Muscle layer of colon (tissue), 2 donors: ENCODE measurements around the gene TMEM259.

Source experiments
- H3K27ac ChIP-seq: one replicate; pipeline ENCODE4 v1.7.0; 2013; ENCODE audit warnings: low read depth, mild to moderate bottlenecking, low read length, moderate library complexity
- H3K27me3 ChIP-seq, 2 donors: one replicate each; pipeline ENCODE4 v1.7.0; 2013; ENCODE audit warnings: low read length in 2 of 2, mild to moderate bottlenecking in 2 of 2; ENCODE audit not compliant: insufficient read depth in 2 of 2, control insufficient read depth in 1 of 2
- H3K36me3 ChIP-seq: one replicate; pipeline ENCODE4 v1.7.0; 2013; ENCODE audit warnings: mild to moderate bottlenecking, low read length; ENCODE audit not compliant: insufficient read depth
- H3K4me1 ChIP-seq: one replicate; pipeline ENCODE4 v1.7.0; 2013; ENCODE audit warnings: mild to moderate bottlenecking, low read length; ENCODE audit not compliant: insufficient read depth
- H3K4me3 ChIP-seq, 2 donors: one replicate each; pipeline ENCODE4 v1.7.0; 2013; ENCODE audit warnings: low read length in 2 of 2, low read depth in 1 of 2, mild to moderate bottlenecking in 1 of 2, moderate library complexity in 1 of 2
- H3K9ac ChIP-seq: one replicate; pipeline ENCODE4 v1.7.0; 2013; ENCODE audit warnings: low read length
- H3K9me3 ChIP-seq: one replicate; pipeline ENCODE4 v1.7.0; 2013; ENCODE audit warnings: mild to moderate bottlenecking, low read length
- donor health status: abdominal sarcoma.
- donor health status: Adenocarcinoma of cecum.

TMEM259 gene

DNA sequence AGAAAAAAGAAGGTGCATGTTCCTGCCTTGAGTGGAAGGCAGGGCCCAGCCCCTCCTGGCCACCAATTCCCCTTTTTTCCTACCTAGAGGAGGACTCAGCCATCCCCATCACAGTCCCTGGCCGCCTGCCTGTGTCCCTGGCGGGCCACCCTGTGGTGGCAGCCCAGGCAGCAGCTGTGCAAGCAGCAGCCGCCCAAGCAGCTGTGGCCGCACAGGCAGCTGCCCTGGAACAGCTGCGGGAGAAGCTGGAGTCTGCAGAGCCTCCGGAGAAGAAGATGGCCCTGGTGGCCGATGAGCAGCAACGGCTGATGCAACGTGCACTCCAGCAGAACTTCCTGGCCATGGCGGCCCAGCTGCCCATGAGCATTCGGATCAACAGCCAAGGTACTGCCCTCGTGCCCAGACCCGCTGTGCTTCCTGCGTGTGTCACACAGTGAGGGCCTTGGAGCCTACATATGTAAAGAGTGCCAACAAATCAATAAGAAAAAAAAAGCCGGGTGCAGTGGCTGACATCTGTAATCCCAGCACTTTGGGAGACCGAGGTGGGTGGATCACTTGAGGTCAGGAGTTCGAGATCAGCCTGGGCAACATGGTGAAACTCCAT is 54.3 kb downstream of the TMEM259 start:
- no peaks in the 10 kb centered on the region for H3K27me3 ChIP-seq
- H3K27ac ChIP-seq: no peak overlapping the region
- peaks cover 25% of the 10 kb centered on the region for H3K36me3 ChIP-seq
- H3K9ac ChIP-seq: no peak overlapping the region
- H3K4me1 ChIP-seq: no peaks in the 10 kb centered on the region
- H3K4me3 ChIP-seq: no peak overlapping the region
- H3K9me3 ChIP-seq: peaks cover 7% of the 10 kb centered on the region

DNA sequence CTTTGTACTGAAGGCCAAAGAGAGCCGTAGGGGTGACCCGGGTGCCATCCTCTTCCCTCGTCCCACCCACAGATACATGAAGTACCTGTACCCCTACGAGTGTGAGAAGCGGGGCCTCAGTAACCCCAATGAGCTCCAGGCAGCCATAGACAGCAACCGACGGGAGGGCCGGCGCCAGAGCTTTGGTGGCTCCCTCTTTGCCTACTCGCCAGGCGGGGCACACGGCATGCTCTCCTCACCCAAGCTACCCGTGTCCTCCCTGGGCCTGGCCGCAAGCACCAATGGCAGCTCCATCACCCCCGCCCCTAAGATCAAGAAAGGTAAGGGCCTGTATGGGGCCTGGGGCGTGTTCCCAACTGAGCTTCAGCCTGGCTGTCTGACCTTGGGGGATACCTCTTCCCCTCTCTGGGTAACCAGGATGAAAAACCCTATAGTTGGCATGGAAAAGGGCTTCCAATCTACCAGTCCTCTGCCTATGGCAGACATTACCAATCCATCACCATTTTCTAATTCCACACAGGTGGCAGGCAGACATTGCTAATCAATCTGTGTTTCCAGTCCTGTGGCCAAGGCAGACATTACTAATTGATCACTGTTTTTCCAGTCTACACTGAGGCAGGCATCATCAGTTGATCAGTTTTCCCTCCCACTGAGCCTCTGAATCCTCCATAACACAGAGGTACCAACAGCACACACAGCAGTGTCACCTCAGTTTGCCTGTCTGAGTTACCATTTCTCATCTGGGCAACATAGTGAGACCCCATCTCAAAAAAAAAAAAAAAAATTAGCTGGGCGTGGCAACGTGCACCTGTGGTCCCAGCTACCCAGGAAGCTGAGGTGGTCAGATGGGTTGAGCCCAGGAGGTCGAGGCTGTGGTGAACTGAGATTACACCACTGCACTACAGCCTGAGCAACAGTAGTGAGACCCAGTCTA is 55.9 kb downstream of the TMEM259 start:
- H3K9me3 ChIP-seq: no peaks in the 10 kb centered on the region
- no peaks in the 10 kb centered on the region for H3K4me1 ChIP-seq
- H3K27me3 ChIP-seq: no peaks in the 10 kb centered on the region
- H3K4me3 ChIP-seq: no peak overlapping the region
- H3K9ac ChIP-seq: no peak overlapping the region
- no peak overlapping the region for H3K27ac ChIP-seq
- peaks cover 18% of the 10 kb centered on the region for H3K36me3 ChIP-seq

DNA sequence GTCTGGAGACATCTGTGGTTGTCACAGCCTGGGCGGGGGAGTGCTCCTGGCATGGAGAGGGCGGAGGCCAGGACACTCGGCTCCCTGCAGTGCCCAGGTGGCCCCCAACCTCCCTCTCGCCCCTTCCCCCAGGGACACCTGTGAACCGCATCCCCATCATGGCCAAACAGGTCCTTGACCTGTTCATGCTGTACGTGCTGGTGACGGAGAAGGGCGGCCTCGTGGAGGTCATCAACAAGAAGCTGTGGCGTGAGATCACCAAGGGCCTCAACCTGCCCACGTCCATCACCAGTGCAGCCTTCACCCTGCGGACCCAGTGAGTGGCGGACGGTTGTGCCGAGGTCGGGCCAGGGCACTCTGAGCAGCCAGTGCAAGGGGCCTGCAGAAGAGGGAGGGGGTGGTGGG is 56.8 kb downstream of the TMEM259 start:
- Histone ChIP-seq H3K4me1 (no peaks in the 10 kb centered on the region), H3K27ac (no peak overlapping the region), H3K4me3 (no peak overlapping the region), H3K36me3 (peaks cover 18% of the 10 kb centered on the region), H3K27me3 (no peaks in the 10 kb centered on the region), H3K9me3 (no peaks in the 10 kb centered on the region), H3K9ac (no peak overlapping the region)

DNA sequence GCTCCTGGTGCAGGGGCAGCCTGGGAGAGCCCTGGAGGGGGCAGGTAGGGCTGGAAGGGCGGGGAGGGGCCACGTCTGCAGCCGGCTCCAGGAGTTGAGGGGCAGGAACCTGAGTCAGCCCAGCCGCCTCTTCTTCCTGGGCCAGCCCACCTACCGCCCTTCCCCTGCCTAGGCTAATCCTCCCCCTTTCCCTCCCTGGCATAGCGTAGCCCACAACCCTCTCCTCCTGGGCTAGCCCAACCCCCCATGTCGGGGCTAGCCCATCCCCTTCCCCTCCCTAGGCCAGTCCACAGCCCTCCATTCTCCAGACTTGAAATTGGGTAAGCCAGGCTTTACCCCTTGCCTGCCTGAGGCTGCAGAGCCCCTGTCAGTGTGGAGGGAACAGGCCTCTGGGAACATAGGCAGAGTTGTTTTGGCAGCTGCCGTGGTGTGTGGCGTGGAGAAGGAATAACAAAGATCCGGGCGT is 57.4 kb downstream of the TMEM259 start:
- H3K9ac ChIP-seq: no peak overlapping the region
- H3K4me1 ChIP-seq: no peaks in the 10 kb centered on the region

DNA sequence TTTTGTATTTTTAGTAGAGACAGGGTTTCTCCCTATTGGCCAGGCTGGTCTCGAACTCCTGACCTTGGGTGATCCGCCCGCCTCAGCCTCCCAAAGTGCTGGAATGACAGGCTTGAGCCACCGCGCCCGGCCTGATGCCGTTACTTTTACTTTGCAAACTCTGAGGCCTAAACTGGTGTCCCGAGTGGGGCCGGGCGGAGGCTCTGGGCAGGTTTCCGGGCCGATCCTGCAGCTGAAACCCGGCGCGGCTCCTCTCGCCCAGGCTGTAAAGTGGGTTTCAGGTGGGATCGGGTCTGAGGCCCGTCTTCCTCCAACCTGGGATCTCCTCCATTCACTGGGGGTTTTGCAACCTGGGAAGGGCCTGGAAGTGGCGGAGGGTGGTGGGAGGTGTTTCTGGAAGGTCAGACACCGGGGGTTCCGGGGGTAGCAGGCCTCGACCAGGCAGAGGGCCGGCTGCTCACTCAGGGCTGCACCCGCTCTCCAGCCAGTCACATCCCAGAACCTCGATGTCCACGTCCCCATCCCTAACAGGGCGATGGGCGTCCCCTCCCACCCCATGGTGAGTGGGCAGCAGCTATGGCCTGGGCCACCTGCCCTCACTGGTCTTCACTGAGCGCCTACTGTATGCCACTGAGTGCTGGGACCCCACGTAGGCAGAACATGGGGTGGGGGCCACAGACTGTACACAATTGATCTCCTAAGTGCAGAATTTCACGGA is 58.1 kb downstream of the TMEM259 start:
- Histone ChIP-seq H3K9me3 (no peaks in the 10 kb centered on the region), H3K36me3 (peaks cover 12% of the 10 kb centered on the region), H3K27ac (no peak overlapping the region), H3K27me3 (no peaks in the 10 kb centered on the region), H3K4me1 (no peaks in the 10 kb centered on the region), H3K9ac (no peak overlapping the region), H3K4me3 (no peak overlapping the region)

More for the DNA sequence above, 57.4 kb downstream of the TMEM259 start:
- Histone ChIP-seq H3K27me3 (no peaks in the 10 kb centered on the region), H3K9me3 (no peaks in the 10 kb centered on the region), H3K27ac (no peak overlapping the region), H3K36me3 (peaks cover 15% of the 10 kb centered on the region), H3K4me3 (no peak overlapping the region)

DNA sequence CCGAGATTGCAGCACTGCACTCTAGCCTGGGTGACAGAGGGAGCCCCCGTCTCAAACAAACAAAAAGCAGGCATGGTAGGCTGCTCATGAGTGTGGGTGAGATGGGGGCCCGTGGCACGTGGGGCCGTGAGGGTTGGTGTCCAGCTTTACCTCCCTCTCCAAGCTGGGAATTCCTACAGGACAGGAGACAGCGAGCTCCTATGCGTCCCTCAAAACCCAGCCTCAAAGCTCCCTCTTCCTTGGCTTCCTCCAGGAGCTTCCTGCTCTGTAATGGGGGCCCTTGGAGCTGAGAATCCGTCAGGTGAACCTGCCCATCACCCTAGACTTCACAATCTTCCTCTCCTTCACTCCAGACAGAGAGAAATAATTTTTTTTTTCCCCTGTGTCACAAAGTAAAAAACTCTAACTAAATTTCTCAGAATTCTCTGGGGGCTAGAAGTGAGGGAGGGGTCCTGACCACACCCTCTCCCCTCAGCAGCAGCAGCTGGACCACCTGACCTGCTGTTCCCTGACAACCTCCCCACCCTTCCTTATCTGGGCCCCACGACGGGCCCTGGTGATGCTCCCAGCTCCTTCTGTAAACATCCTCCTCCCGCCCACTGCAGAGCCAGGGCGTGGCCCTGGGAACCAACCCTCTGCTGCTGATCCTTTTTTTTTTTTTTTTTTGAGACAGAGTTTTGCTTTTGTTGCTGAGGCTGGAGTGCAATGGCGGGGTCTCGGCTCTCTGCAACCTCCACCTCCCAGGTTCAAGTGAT is 58.9 kb downstream of the TMEM259 start:
- H3K27ac ChIP-seq: no peak overlapping the region
- H3K4me3 ChIP-seq: no peak overlapping the region
- H3K27me3 ChIP-seq: no peaks in the 10 kb centered on the region
- no peaks in the 10 kb centered on the region for H3K4me1 ChIP-seq
- H3K9me3 ChIP-seq: no peaks in the 10 kb centered on the region
- H3K9ac ChIP-seq: no peak overlapping the region
- H3K36me3 ChIP-seq: peaks cover 12% of the 10 kb centered on the region

DNA sequence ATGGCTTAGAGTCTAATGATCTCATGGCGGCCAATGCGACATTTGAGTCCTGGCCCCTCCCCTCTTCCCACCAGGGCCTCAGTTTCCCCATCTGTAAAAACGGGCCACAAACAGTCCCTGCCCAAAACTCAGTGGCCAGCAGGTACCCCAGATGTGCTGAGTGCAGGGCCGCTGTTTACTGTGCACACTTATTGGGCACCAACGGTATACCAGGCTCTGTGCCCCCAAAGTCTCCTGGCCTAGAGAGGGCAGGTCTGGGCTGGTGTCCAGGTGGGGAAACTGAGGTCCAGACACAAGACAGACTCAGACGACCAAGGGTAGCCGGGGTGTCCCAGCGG is 60.4 kb downstream of the TMEM259 start:
- Histone ChIP-seq H3K9me3 (no peaks in the 10 kb centered on the region), H3K27ac (no peak overlapping the region), H3K4me1 (no peaks in the 10 kb centered on the region), H3K36me3 (peaks cover 8% of the 10 kb centered on the region), H3K4me3 (no peak overlapping the region), H3K9ac (no peak overlapping the region), H3K27me3 (no peaks in the 10 kb centered on the region)

DNA sequence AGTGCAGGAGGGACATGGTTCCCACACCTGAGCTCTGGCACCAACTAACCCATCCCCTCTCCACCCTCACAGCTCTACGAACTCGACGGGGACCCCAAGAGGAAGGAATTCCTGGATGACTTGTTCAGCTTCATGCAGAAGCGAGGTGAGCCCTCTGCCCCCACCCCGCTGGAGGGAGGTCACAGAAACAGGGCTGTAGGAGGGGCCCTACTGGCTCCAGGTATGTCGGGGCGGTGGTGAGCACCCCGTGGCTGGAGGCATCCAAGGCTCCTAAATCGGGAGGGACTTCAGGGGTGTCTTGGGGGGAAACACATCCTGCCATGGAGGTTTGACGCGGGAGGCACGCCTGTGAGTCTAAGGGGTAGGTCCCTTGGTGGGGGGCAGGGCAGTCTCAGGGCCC is 60.9 kb downstream of the TMEM259 start:
- H3K27ac ChIP-seq: no peak overlapping the region
- H3K4me3 ChIP-seq: no peak overlapping the region
- H3K27me3 ChIP-seq: no peaks in the 10 kb centered on the region
- H3K9me3 ChIP-seq: no peaks in the 10 kb centered on the region
- peaks cover 3% of the 10 kb centered on the region for H3K36me3 ChIP-seq
- H3K9ac ChIP-seq: no peak overlapping the region
- H3K4me1 ChIP-seq: no peaks in the 10 kb centered on the region
